GM23248 (cell line): ENCODE measurements around the gene FGGY.

Experiments
- EZH2 ChIP-seq: fragments of 200-600 bp; sonication (generic); IDR thresholded peaks from 2 replicates; pipeline ENCODE4 v1.6.1; 2018; ENCODE audit warnings: antibody characterized with exemption, mild to moderate bottlenecking; ENCODE audit not compliant: insufficient read depth, poor library complexity, severe bottlenecking
- EZH2phosphoT487 ChIP-seq: fragments of 200-600 bp; sonication (generic); IDR thresholded peaks from 2 replicates; pipeline ENCODE4 v1.6.1; 2018; ENCODE audit warnings: antibody characterized with exemption, moderate library complexity, mild to moderate bottlenecking, low read depth; ENCODE audit not compliant: insufficient read depth

DNA sequence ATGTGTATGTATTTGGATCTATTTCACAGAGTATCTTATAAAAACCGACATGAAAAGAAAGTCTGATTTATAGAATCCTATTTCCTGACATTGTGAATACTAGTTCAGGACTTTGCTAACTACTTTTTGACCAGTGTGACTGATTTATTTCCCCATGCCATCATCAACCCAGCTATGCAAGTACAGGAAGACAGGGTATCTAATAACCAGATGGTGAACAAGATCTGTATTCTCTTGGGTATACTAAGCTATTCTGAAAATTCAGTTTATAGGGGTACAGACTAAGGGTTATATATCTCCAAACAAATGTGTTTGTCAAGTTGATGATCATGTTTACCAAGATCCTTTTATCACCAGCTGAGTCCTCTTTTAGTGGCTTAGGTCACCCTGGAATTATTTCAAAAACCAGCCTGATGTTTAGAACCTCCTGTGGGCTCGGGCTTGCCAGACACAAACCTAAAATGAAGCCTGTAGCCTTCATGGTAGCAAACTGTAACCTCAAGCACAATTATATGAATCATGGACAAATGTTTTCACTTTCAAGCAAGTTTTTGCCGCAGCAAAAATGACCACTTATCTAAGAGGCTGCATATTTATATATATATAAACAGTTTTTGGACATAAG, 185.1 kb downstream of the FGGY start:
- TF ChIP-seq EZH2 (no peak), EZH2phosphoT487 (no peak)
